ENCODE measurements around the gene PLEKHM3.

PLEKHM3 gene

DNA sequence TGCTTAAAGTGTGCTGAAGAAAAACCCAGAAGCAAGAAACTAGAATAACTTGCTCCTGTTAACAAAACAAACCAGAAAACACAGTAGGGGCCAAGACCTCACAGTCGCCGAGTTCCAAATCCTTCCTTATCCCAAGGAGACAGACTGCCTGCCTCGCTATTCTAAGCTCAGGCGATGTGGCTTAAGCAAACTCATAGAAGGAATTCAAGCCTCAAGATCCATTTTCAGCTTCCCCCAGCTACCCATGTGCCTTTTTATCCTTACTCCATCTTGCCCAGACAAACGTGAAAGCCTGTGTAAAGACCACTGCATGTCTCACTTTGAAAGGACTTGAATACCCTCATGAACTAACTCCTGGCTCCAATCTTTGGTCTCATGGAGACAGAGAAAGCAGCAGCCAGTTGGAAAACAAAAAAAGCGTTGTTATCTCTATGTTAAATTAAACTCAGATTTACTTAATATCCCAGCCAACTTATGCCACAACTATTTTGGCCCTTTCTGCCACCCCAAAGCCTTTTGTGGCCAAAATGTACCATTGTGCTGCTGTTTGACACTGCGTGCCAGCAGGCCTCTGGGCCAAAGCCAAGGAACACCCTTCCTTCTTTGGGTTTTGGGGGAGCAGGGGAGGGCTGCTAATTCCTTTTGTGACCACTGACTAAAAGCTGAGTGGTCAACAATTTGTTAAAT is 132.5 kb downstream of the PLEKHM3 start:
- Histone ChIP-seq H3K9me3 (ENCODE audit: control insufficient read depth, insufficient read depth, low read depth, low read length) (no peaks in the 10 kb centered on the region), H3K27ac (ENCODE audit: extremely low read depth, low read depth, low read length) (no peak overlapping the region), H3K36me3 (ENCODE audit: control insufficient read depth in 2 of 2, insufficient read depth in 1 of 2, low read length in 2 of 2) (no peaks in the 10 kb centered on the region), H3K4me1 (ENCODE audit: control insufficient read depth, insufficient read depth, low read length) (peaks cover 8% of the 10 kb centered on the region; the same call in 1 of the 2 replicates), H3K4me3 (ENCODE audit: low read depth, low read length) (no peak overlapping the region)
- TF ChIP-seq BCL11B (tag by site-specific recombination; IDR thresholded peaks at IDR 0.05; ENCODE audit: low read depth) (no peak), ZNF37A (tag by site-specific recombination; IDR thresholded peaks at IDR 0.05) (no peak), ZNF202 (tag by site-specific recombination; IDR thresholded peaks at IDR 0.05; ENCODE audit: borderline replicate concordance) (no peak), ZNF223 (tag by site-specific recombination; IDR thresholded peaks at IDR 0.05) (no peak), PRDM2 (tag by site-specific recombination; IDR thresholded peaks at IDR 0.05; ENCODE audit: borderline replicate concordance) (no peak), ZNF169 (tag by site-specific recombination; IDR thresholded peaks at IDR 0.05) (no peak), KLF10 (tag by site-specific recombination; IDR thresholded peaks at IDR 0.05) (no peak), ZNF335 (tag by site-specific recombination; conservative IDR thresholded peaks at IDR 0.05) (no peak), ZNF791 (tag by site-specific recombination; IDR thresholded peaks at IDR 0.05) (no peak), ZSCAN30 (tag by site-specific recombination; IDR thresholded peaks at IDR 0.05) (no peak), ZNF341 (tag by site-specific recombination; IDR thresholded peaks at IDR 0.05; ENCODE audit: low read depth) (no peak), PRDM10 (tag by site-specific recombination; IDR thresholded peaks at IDR 0.05) (no peak)
- TF ChIP-seq, protein P1, sequence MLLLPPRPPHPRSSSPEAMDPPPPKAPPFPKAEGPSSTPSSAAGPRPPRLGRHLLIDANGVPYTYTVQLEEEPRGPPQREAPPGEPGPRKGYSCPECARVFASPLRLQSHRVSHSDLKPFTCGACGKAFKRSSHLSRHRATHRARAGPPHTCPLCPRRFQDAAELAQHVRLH (tag by site-specific recombination; IDR thresholded peaks at IDR 0.05) = no peak
- ChIA-PET POLR2A (no interaction called here), CTCF (interaction anchor here (0.9 to 1.6 kb wide), 2 partner anchors 80 to 83 kb away, joined by 3 read pairs; no protein-coding TSS in a partner anchor)

- Histone ChIP-seq H3K9me3 (ENCODE audit: control insufficient read depth, insufficient read depth, low read depth, low read length) (no peaks in the 10 kb centered on the region), H3K36me3 (ENCODE audit: control insufficient read depth in 2 of 2, insufficient read depth in 1 of 2, low read length in 2 of 2) (no peaks in the 10 kb centered on the region), H3K4me1 (ENCODE audit: control insufficient read depth, insufficient read depth, low read length) (0 out of 2 replicates have a peak, but pooled peaks cover under 1% of the 10 kb centered on the region), H3K27ac (ENCODE audit: extremely low read depth, low read depth, low read length) (no peak overlapping the region), H3K4me3 (ENCODE audit: low read depth, low read length) (no peak overlapping the region)
- CTCF ChIA-PET = no interaction called here
- POLR2A ChIA-PET = no interaction called here
- no peak for TF ChIP-seq ZBTB20 (tag by site-specific recombination; IDR thresholded peaks at IDR 0.05)
- TF ChIP-seq ZNF404 (tag by site-specific recombination; IDR thresholded peaks at IDR 0.05) = no peak
- no peak for TF ChIP-seq PATZ1 (tag by site-specific recombination; IDR thresholded peaks at IDR 0.05)
These were observed 134.1 kb downstream of the PLEKHM3 start for GRCh38 chr2:207891086-207891844.
